ENCODE data around the gene TSPAN16. TPM values are rescaled to one million over a fixed set of nuclear protein-coding genes. Genes with fewer than 3 reads are reported as not detected.
"Not testable (repeated sequence)": the region's sequence is repeated elsewhere in the genome, so short reads cannot be mapped to it uniquely, and the experiment has no call there.

Gene TSPAN16
- total RNA-seq, 6 experiments from 2014 or later: not detected

GRCh38 chr19:11345122-11345803, 49.3 kb downstream of the TSPAN16 start:
- H3K4me1 Mint-ChIP-seq (ENCODE audit: low read depth): peaks cover 30% of the 10 kb centered on the region
- H3K27ac Mint-ChIP-seq: peak overlapping the region; percentile 90
- 0 out of 2 replicates have a peak, but pooled peaks cover 10% of the 10 kb centered on the region for H3K36me3 Mint-ChIP-seq (ENCODE audit: low read depth)
- H3K9me3 Mint-ChIP-seq: peaks cover 12% of the 10 kb centered on the region
- TF ChIP-seq, protein P1, sequence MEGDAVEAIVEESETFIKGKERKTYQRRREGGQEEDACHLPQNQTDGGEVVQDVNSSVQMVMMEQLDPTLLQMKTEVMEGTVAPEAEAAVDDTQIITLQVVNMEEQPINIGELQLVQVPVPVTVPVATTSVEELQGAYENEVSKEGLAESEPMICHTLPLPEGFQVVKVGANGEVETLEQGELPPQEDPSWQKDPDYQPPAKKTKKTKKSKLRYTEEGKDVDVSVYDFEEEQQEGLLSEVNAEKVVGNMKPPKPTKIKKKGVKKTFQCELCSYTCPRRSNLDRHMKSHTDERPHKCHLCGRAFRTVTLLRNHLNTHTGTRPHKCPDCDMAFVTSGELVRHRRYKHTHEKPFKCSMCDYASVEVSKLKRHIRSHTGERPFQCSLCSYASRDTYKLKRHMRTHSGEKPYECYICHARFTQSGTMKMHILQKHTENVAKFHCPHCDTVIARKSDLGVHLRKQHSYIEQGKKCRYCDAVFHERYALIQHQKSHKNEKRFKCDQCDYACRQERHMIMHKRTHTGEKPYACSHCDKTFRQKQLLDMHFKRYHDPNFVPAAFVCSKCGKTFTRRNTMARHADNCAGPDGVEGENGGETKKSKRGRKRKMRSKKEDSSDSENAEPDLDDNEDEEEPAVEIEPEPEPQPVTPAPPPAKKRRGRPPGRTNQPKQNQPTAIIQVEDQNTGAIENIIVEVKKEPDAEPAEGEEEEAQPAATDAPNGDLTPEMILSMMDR (IDR thresholded peaks at IDR 0.05): no peak
- H3K4me3 Mint-ChIP-seq: peak overlapping the region; percentile 95
- DNase-seq: no peak
- H3K27me3 Mint-ChIP-seq (ENCODE audit: insufficient read depth): no peaks in the 10 kb centered on the region

DNA sequence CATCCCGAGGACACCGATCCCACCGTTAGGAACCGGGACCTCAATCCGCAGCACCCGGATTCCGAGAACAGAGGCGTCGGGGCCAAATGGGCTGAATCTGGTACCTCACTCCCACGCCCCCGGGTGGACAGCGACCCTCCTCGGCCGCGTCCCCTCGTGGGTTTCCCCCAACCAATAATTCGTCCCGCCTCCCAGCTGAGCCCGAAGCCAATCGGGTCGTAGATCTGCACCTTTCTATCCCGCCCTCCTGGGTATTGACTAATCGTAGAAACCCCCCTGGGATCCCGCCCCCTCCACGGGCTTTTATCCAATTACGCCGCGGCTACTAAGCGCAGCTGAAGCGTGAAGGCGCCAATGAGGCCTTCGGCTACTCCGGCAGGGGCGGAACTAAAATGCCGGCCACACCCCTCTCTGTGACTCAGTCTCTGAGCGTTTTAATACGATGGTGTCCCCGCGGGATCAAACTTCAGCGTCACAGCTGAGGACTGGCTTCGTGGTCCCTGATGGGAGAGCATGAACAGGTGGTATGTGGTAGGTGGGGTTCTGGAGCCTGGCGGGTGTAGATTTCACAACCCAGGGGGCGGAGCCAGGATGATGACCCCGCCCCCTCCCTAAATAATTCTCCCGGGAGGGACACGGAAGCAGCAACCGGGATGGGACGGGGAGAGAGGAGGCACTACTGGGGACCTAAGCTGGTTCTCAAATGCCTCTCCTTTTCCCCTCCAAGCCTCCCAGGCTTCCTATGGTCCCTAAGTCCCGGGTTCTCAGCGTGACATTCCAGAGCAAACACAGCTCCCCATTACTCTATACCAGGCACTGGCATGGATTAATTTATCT, 50.4 kb downstream of the TSPAN16 start, which contains the start of the genes CCDC159 and TMEM205:
Gene CCDC159 (plus strand): TSS at position 416 of the 837 bp plus-strand sequence. CDS start 88 bp downstream, at position 504.
Gene TMEM205 (minus strand): TSS at position 165 of the 837 bp plus-strand sequence. CDS start 649 bp downstream, outside the sequence.
- DNase-seq: peak; percentile 99
- TF ChIP-seq, protein P1 (IDR thresholded peaks at IDR 0.05): peak; percentile 22; the same call in 1 of the 2 replicates
- Mint-ChIP-seq H3K36me3 (ENCODE audit: low read depth) (0 out of 2 replicates have a peak, but pooled peaks cover 10% of the 10 kb centered on the region), H3K9me3 (peaks cover 12% of the 10 kb centered on the region), H3K27ac (peak within 1 kb of the TSS; percentile 90), H3K4me1 (ENCODE audit: low read depth) (peaks cover 30% of the 10 kb centered on the region), H3K4me3 (peak within 1 kb of the TSS; percentile 95), H3K27me3 (ENCODE audit: insufficient read depth) (peaks cover 2% of the 10 kb centered on the region; the same call in 1 of the 2 replicates)

DNA sequence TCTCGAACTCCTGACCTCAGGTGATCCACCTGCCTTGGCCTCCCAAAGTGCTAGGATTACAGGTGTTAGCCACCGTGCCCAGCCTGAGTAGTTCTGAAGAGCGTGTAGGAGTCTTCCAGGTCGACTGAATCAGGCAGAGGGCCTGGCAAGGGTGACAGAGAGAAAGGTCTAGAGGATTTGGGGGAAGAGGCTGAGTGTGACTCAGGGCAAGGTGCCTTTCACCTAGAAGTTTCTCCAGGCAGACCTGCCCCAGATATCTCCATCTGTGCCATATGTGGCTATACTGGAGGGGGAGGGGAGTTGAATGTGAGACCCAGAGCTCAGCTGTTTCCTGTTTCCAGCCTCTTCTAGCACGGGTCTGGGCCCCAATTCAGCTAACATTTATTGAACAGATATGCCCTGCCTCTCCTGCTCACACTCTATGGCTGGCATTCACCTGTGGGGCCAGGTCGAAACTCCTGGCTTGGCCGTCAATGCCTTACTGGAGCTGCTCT, 51.6 kb downstream of the TSPAN16 start:
- H3K36me3 Mint-ChIP-seq (ENCODE audit: low read depth): 0 out of 2 replicates have a peak, but pooled peaks cover 10% of the 10 kb centered on the region
- H3K4me1 Mint-ChIP-seq (ENCODE audit: low read depth): peaks cover 30% of the 10 kb centered on the region
- no peak overlapping the region for H3K27ac Mint-ChIP-seq
- peaks cover 12% of the 10 kb centered on the region for H3K9me3 Mint-ChIP-seq
- TF ChIP-seq, protein P1 (IDR thresholded peaks at IDR 0.05): no peak
- no peak overlapping the region; the same call in 1 of the 2 replicates for H3K4me3 Mint-ChIP-seq
- H3K27me3 Mint-ChIP-seq (ENCODE audit: insufficient read depth): peaks cover 2% of the 10 kb centered on the region; the same call in 1 of the 2 replicates
- DNase-seq: no peak

DNA sequence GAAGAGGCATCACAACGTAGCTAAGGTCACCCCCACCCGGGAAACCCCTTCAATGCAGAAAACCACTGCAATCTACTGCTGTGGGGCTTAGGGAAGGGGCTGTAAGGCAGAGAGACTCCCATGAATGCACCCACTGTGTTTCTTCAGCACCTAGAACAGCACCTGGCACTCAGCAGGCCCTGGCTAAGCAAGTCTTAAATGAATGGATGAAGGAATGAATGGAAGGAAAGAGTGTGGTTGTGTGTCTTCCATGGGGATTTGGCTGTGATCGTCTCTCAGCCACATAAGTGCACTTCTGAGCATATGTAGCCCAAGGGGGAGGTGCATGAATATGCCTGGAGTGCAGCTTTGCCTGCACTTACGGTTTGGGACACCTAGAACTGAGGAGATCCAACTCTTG, 53.2 kb downstream of the TSPAN16 start:
- Mint-ChIP-seq H3K36me3 (ENCODE audit: low read depth) (0 out of 2 replicates have a peak, but pooled peaks cover 10% of the 10 kb centered on the region), H3K4me3 (no peak overlapping the region), H3K27me3 (ENCODE audit: insufficient read depth) (peaks cover 4% of the 10 kb centered on the region; the same call in 1 of the 2 replicates), H3K9me3 (peaks cover 12% of the 10 kb centered on the region), H3K27ac (no peak overlapping the region), H3K4me1 (ENCODE audit: low read depth) (peaks cover 27% of the 10 kb centered on the region)
- DNase-seq: no peak
- TF ChIP-seq, protein P1 (IDR thresholded peaks at IDR 0.05): no peak

GRCh38 chr19:11354102-11354501, 58.1 kb downstream of the TSPAN16 start:
- DNase-seq; H3K36me3 Mint-ChIP-seq (ENCODE audit: low read depth); H3K27me3 Mint-ChIP-seq (ENCODE audit: insufficient read depth); H3K9me3 Mint-ChIP-seq; H3K4me3 Mint-ChIP-seq; H3K27ac Mint-ChIP-seq: not testable (repeated sequence)
- peaks cover 11% of the 10 kb centered on the region for H3K4me1 Mint-ChIP-seq (ENCODE audit: low read depth)
